Suppressor macrophage (primary cell): ENCODE results near the gene LRRIQ1.
"Not testable (repeated sequence)": the region's sequence is repeated elsewhere in the genome, so short reads cannot be mapped to it uniquely, and the experiment has no call there.

Source experiments
- DNase-seq, 4 experiments: peaks; one replicate each; pipeline ENCODE4 v3.0.0-alpha.2; 2020 to 2022
- total RNA-seq, 17 experiments: gene quantifications; one replicate each; lab custom pipeline; 2026; ENCODE audit warnings: mixed read lengths in 6 of 17, inconsistent platforms in 3 of 17; lab: John Stamatoyannopoulos, UW

Gene LRRIQ1, protein sequence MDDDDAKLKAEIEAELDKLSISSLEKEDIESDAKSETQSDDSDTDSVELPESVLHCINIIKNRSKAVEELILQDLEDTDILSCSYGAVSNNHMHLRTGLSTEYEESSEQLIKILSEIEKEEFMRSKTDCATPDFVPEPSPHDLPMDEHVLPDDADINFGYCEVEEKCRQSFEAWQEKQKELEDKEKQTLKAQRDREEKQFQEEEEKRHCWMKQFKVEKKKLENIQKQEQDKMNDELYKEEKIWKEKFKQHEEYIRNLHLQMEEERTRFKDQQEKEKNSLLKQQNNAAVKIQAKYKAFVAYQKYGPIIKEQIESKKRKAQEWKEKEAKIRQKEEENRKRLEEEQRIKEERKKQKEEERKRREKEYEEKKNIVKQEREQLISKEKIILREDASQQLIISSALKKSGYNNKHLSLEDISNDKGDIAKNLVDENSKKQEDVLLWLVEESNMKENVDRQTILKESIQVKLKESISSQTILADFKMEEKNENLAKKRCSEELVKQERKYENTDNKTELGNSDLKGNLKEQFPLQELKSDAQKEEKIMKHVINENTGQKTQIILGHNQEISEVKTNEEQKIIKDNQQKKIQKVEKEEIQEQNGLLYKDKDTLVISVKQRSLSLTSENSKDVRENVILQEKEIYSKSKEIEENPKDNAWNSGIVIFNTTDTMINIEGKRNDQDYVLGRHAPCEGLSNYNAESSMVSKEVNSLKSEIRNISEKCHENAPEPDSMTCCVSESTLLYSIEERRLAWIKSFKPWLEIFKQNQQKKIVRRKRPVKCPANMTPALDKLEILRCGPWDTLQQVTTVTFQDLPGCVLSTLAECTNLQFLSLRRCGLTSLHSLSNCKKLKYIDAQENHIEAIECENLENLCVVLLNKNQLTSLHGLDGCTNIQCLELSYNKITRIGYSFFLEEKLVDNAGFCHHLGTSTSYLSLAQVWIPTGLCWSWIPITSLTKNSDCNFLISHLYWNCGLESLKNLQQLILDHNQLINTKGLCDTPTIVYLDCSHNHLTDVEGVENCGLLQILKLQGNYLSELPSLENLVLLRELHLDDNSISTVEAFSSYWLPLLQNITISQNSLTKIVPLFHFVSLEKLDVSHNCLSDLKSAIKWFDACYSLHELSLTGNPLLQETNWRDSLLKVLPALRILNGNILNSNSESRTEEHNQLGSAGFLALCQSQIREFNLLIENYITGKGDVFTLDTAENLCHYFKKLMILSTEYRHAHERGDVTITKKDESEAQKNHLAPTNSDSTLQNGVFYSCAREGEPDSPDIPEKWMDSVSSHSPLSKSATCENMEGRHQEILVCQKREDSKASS (N-terminal part only)
- 0 to 2.1 (median 0) reads per million in 17 experiments for total RNA-seq

DNA sequence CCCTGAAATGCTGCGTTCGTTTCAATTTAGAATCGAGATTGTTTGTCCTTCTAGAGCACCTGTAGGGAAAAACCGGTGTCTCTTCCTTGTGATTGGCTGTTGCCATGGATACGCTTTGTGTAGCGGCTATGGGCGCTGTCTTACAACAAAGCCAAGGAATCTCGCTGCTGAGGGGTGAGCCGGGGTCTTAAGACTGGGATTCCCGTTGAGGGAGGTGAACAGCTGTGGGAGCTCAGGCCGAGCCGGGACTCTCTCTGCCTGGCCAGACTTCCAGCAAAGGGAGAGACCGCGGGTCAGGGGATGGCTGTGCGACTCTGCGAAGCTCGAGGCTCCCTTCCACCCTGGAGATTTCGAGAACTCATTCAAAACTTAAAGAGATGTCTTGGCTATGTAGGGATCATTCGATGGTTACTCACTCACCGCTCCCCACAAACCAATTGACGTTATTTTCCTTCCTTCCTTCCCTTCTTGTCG, at the start of gene LRRIQ1, which contains the start of gene TSPAN19:
LRRIQ1 (plus strand) TSS at position 118 of the 474 bp plus-strand sequence. CDS start 1,826 bp downstream, outside the sequence.
TSPAN19 (minus strand) TSS at position 44 of the 474 bp plus-strand sequence. CDS start 6,331 bp downstream, outside the sequence.
- peak; percentile 11 to 26 (median 22) for DNase-seq

- no peak for DNase-seq
Measured at GRCh38 chr12:84986586-84986985, 49.6 kb upstream of the LRRIQ1 start.

DNA sequence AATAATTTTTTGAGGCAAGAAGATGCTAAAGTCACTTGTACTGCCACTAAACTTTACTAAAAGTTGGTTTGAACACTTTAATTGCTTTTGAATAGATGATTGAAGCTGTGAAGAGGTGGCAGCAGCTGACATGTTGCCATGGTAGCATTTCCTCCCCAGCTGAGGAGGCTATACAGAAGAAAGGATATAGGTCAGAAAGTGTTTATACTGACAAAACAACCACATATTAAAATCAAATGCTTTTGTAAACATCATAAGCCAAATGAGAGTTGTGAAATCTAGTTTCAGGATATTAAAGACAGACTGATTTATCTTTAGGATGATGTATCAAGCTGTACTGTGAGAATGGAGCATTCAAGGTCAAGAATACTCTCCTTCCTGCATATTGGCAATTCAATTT, 41.7 kb upstream of the LRRIQ1 start:
- no peak for DNase-seq

- DNase-seq = no peak
Measured at GRCh38 chr12:84995641-84996040, 40.5 kb upstream of the LRRIQ1 start.

- no peak for DNase-seq
Measured at GRCh38 chr12:84996759-84997158, 39.4 kb upstream of the LRRIQ1 start.

DNA sequence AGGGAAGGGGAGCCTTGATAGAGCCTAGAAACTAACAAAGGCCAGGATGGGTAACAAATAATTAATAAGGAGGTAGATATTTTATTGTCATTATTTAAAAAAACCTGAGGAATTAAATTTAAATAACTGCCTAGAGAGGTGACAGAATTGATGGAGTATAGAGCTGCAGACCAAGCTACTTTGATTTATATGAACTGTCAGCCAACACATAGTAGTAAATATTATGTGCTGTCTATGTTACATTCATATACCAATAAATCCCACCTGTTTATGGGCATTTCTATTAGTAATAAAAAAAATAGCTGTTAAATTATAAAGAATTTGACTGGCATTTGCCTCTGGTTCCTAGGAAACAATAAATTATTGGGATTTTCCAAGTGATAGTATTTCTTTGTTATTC, 37.8 kb upstream of the LRRIQ1 start:
- no peak for DNase-seq

DNA sequence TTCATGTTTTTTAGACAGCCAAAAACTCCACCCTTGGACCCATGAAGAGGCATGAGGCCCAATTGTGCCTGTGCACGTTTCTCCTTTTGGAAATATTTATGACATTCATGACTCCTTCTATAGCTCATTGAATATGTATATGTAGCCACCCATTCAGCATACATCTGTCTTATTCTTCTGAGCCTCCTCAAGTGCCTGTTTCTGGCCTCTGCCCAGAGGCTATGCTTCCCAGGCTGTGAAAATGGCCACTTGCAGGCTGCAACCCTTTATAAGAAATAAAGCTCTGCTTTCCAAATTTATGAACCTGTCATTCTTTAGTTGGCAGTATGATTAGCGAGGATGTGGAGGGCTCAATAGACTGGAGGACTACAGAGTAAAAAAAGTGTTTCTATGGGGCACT, 35.4 kb upstream of the LRRIQ1 start:
- no peak for DNase-seq

DNA sequence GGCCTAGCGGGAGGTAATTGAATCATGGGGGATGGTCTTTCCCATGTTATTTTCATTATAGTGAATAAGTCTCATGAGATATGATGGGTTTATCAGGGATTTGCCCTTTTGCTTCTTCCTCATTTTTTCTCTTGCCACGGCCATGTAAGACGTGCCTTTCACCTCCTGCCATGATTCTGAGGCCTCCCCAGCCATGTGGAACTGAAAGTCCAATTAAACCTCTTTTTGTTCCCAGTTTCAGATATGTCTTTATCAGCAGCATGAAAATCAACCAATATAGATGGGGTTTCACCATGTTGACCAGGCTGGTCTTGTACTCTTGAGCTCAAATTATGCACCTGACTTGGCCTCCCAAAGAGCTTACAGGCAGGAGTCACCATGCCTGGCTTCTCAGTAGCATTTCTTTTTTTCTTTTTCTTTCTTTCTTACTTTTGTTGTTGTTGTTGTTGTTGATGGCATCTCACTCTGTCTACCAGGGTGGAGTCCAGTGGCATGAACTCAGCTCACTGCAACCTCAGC, 33.3 kb upstream of the LRRIQ1 start:
- no peak for DNase-seq

DNA sequence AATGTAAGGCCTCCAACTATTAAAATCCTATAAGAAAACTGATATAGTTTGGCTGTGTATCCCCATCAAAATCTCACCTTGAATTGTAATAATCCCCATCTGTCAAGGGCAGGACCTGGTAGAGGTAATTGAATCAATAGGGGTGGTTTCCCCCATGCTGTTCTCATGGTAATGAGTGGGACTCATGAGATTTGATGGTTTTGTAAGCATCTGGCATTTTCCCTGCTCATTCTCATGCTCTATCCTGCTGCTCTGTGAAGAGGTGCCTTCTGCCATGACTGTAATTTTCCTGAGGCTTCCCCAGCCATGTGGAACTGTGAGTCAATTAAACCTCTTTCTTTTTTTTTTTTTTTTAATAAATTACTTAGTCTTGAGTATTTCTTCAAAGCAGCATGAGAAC, 31.9 kb upstream of the LRRIQ1 start:
- no peak for DNase-seq

- DNase-seq = not testable (repeated sequence)
Measured at GRCh38 chr12:85005047-85005446, 31.1 kb upstream of the LRRIQ1 start.

GRCh38 chr12:85005615-85006014, 30.5 kb upstream of the LRRIQ1 start:
- DNase-seq = no peak

GRCh38 chr12:85006206-85006605, 29.9 kb upstream of the LRRIQ1 start:
- no peak for DNase-seq

GRCh38 chr12:85007836-85008235, 28.3 kb upstream of the LRRIQ1 start:
- DNase-seq = no peak

- peak in 2 of 4 experiments; percentile 5 to 23 for DNase-seq
Measured at GRCh38 chr12:85016413-85016812, 19.7 kb upstream of the LRRIQ1 start.

DNA sequence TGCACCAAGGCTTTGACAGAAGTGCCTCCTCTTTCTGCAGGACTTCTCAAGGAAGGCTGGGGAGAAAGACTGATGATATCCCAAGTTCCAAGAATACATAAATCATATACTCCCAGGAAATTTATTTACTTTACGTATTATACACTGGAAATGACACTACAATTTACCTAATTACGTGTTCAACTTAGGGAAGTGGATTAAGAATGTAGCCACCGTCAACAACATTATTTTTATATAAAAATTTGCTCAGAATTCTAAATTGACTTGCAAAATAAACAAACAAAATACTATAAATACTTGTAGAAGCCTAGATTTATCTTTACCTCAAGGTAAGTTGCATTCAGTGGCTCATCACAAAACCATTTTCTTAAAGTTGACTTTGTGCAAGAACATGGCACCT, 19.0 kb upstream of the LRRIQ1 start:
- no peak for DNase-seq

DNA sequence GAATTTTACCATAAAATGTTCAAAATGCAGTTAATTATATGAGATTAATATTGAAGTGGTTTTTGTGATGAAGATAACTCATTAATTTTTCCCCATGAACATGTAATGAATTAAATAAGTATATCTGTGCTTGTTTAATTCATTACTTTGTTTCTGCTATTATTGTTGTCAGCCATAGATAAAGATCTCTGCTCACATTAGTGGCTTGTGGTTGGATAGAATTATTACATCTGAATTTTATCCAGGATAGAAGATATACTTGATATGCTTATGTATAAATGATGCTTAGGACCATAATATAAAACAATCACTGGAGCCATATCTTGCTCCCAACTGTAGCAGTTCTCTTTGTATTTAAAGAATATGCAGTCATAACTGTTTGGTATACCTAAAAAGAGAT, 18.5 kb upstream of the LRRIQ1 start:
- DNase-seq = no peak

DNA sequence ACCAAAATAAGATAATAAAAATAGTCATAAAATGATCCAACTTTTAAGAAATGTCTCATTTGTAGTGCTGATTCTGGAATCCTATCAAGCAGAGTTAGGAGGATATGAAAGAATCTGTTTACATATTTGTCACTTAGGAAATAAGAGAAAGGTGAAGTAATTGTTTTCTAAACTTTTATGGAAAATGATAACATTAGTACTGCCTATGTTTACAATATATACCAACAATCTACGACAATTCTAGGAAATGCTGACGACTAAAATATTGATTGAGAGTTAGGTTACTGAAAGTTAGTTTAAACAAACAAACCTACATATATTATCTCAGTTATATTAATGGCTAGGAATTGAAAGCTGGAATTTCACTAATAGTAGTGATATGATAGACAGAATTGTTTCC, 18.1 kb upstream of the LRRIQ1 start:
- no peak for DNase-seq

- peak in 2 of 4 experiments; percentile 38 to 62 for DNase-seq
Measured at GRCh38 chr12:85029456-85029855, 6.7 kb upstream of the LRRIQ1 start.

DNA sequence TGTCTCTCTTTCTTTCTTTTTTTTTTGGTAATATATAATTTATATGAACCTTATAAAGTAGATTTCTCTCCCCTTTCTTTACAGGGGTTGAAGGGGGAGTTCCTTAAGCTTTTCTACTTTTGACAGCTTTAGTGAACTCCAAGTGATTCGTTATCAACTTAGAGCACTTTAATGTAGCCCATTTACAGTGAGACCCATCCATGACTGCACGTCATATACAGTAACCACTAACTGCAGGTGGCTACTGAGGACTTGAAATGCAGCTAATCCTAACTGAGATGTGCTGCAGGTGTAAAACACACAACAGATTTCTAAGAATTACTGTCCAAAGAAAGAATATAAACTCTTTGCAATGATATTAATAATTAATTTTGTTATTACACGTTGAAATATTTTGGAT, 582 bp downstream of the LRRIQ1 start:
- no peak for DNase-seq

DNA sequence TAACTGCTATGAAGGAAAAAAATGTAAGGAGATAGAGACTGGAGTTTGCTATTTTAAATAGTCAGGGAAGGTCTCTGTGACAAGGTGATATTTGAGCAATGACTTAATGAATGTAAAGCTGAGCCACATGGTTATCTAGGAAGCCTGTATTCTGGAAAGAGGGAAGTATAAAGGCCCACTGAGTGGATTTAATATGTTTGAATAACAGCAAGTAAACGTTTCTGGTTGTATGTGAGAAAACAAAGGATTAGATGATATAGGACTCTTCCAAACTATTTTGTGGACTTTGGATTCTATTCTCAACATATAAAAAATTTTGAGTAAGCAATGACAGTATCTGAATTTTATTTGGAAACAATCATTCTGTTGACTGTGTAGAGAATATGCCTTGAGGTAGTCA, 5.2 kb downstream of the LRRIQ1 start:
- no peak for DNase-seq

- no peak for DNase-seq
Measured at GRCh38 chr12:85043829-85044228, 7.7 kb downstream of the LRRIQ1 start.

DNA sequence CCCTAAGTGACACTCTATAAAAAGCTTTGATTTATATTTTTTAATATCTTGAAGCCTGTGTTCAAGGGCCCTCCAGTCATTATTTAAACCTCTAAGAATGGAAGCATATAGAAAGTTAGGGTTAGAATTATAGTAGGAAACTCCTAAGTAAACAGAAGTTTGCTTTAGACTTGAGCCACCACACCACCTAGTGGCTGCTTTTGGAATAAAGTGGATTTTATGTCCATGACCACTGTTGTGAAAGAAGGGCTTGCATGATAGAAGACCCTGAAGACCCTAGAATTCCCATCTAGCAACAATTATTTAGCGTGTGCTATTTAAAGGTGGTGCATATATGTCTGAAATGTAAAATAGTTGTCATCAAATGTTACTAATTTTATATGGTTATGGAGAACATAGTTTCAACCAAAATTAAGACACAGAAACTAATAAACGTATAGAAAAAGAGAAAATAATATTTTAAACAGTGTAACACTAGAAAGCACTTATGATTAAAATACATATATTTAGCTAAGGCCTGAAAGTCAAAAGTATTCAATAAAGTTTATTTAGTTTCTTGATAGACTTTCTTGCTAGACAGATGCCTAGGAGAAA, 21.3 kb downstream of the LRRIQ1 start:
- peak; percentile 69 to 80 (median 75) for DNase-seq
